Keratinocyte (primary cell): ENCODE data around the gene INO80. TPM values are rescaled to one million over a fixed set of nuclear protein-coding genes. Genes with fewer than 3 reads are reported as not detected.
A peak's percentile ranks its signal among the peaks of the same experiment; 100 is the strongest.

Experiments
- DNase-seq: peaks from one replicate; pipeline ENCODE4 v3.0.0-alpha.2; 2011; ENCODE audit warnings: low read depth, missing footprints, low spot score
- FAIRE-seq: peaks from 2 replicates; lab custom pipeline; 2011; peaks lifted over from hg19 to GRCh38; lab: Jason Lieb, UNC
- H2AFZ ChIP-seq: 2 replicates; pipeline ENCODE4 v1.6.0; 2012; ENCODE audit warnings: low read length, control low read depth, inconsistent platforms; ENCODE audit not compliant: control insufficient read depth
- H3K27ac ChIP-seq: 2 replicates; pipeline ENCODE4 v1.5.1; 2011; ENCODE audit warnings: low read length; ENCODE audit not compliant: control insufficient read depth, insufficient read depth
- H3K27me3 ChIP-seq: 3 replicates; pipeline ENCODE4 v1.6.0; 2011; ENCODE audit warnings: low read length; ENCODE audit not compliant: control insufficient read depth, insufficient read depth; ENCODE audit errors: extremely low read depth
- H3K36me3 ChIP-seq, 2 experiments: 2 replicates in 1 of 2; 3 replicates in 1 of 2; pipeline ENCODE4 v1.5.1; 2011; ENCODE audit warnings: low read length in 2 of 2, mild to moderate bottlenecking in 1 of 2; ENCODE audit not compliant: control insufficient read depth in 2 of 2, insufficient read depth in 2 of 2; ENCODE audit errors: extremely low read depth in 1 of 2
- H3K4me1 ChIP-seq: 3 replicates; pipeline ENCODE4 v1.5.1; 2011; ENCODE audit warnings: low read length; ENCODE audit not compliant: control insufficient read depth, insufficient read depth; ENCODE audit errors: extremely low read depth
- H3K4me2 ChIP-seq: 3 replicates; pipeline ENCODE4 v1.6.0; 2011; ENCODE audit warnings: low read depth, low read length; ENCODE audit not compliant: control insufficient read depth, insufficient read depth; ENCODE audit errors: extremely low read depth
- H3K4me3 ChIP-seq, 3 experiments: fragments of 200-600 bp in 1 of 3; sonication (generic) in 1 of 3; 2 replicates in 2 of 3; 3 replicates in 1 of 3; pipeline ENCODE4 v1.5.1; 2011 to 2016; ENCODE audit warnings: low read length in 3 of 3, mild to moderate bottlenecking in 3 of 3, control low read depth in 2 of 3, inconsistent platforms in 1 of 3, low read depth in 1 of 3, mixed read lengths in 1 of 3, mixed run types in 1 of 3, moderate library complexity in 1 of 3; ENCODE audit not compliant: control insufficient read depth in 2 of 3, insufficient read depth in 2 of 3; ENCODE audit errors: extremely low read depth in 1 of 3
- H3K79me2 ChIP-seq: 2 replicates; pipeline ENCODE4 v1.6.0; 2012; ENCODE audit warnings: low read length; ENCODE audit not compliant: control insufficient read depth, insufficient read depth
- H3K9ac ChIP-seq: 3 replicates; pipeline ENCODE4 v1.6.0; 2011; ENCODE audit warnings: low read length; ENCODE audit not compliant: control insufficient read depth, insufficient read depth; ENCODE audit errors: extremely low read depth
- H3K9me1 ChIP-seq: 3 replicates; pipeline ENCODE4 v1.6.0; 2011; ENCODE audit warnings: low read length; ENCODE audit not compliant: control insufficient read depth, insufficient read depth; ENCODE audit errors: extremely low read depth
- H3K9me3 ChIP-seq: 2 replicates; pipeline ENCODE4 v1.5.1; 2012; ENCODE audit warnings: low read depth, low read length; ENCODE audit not compliant: control insufficient read depth
- H4K20me1 ChIP-seq: 3 replicates; pipeline ENCODE4 v1.6.0; 2011; ENCODE audit warnings: low read length; ENCODE audit not compliant: control insufficient read depth, insufficient read depth; ENCODE audit errors: extremely low read depth
- CTCF ChIP-seq, 3 experiments: IDR thresholded peaks in 1 of 3; conservative IDR thresholded peaks in 1 of 3; optimal IDR thresholded peaks in 1 of 3; 2 replicates in 2 of 3; 3 replicates in 1 of 3; pipeline versions ENCODE3 to v1.5.1; 2011; ENCODE audit warnings: low read length in 3 of 3, mild to moderate bottlenecking in 3 of 3, moderate library complexity in 2 of 3, control low read depth in 1 of 3, inconsistent platforms in 1 of 3; ENCODE audit not compliant: insufficient read depth in 2 of 3; ENCODE audit errors: extremely low read depth in 1 of 3
- EZH2 ChIP-seq: IDR thresholded peaks from one replicate; pipeline ENCODE4 v1.6.1; 2012; ENCODE audit warnings: inconsistent platforms, mild to moderate bottlenecking, low read length, moderate library complexity
- dilution Hi-C: fragments of 300-500 bp; cut with MboI; formaldehyde crosslinking; loops from one replicate; pipeline ENCODE4 v1.7.0; 2020; ENCODE audit warnings: low sequenced_read_pairs; ENCODE audit not compliant: extremely low pct_ligation_motif_present
- polyA plus RNA-seq, 5 experiments: library from polyadenylated mRNA; depleted of rRNA in 3 of 5; stranded (reverse) in 3 of 5; stranded (forward) in 1 of 5; unstranded in 1 of 5; fragments of >200 nt; gene quantifications; 1 replicate in 1 of 5; 2 replicates in 3 of 5; 3 replicates in 1 of 5; pipeline versions ENCODE4 v1.2.1 to v1.2.3, GENCODE V29; 2011 to 2012; ENCODE audit warnings: missing spikeins in 2 of 5, low read depth in 1 of 5, low replicate concordance in 1 of 5

The INO80 gene
- polyA plus RNA-seq, 1 donor (not counting 4 experiments of a cell fraction or from before 2014, with no cell fraction given), result 10.3 TPM

- Histone ChIP-seq H3K27me3 (no peaks in the 10 kb centered on the region), H4K20me1 (peaks cover 3% of the 10 kb centered on the region), H3K79me2 (no peaks in the 10 kb centered on the region), H3K27ac (peak overlapping the region; percentile 52), H3K9ac (peak overlapping the region; percentile 87), H3K36me3 (peaks cover 4 to 15% of the 10 kb centered on the region in 2 experiments), H3K4me2 (peak overlapping the region; percentile 89), H3K4me3 (peak overlapping the region; percentile 75 to 87 (median 86)), H2AFZ (peak overlapping the region; percentile 92), H3K4me1 (peaks cover 20% of the 10 kb centered on the region), H3K9me1 (no peaks in the 10 kb centered on the region), H3K9me3 (no peaks in the 10 kb centered on the region)
- TF ChIP-seq CTCF (optimal IDR thresholded peaks at IDR 0.05 in 1 of 3, IDR thresholded peaks at IDR 0.05 in 1 of 3, conservative IDR thresholded peaks at IDR 0.05 in 1 of 3; ENCODE audit: extremely low read depth in 1 of 3, insufficient read depth in 2 of 3, low read length in 3 of 3) (no peak), EZH2 (no peak)
- no peak for FAIRE-seq
- no peak for DNase-seq
- dilution Hi-C loops, result no loop called here
Measured at GRCh38 chr15:40953713-40954074, 162.4 kb downstream of the INO80 start.

GRCh38 chr15:40952901-40953712 is 163.0 kb downstream of the INO80 start, which contains the start of gene CHAC1:
CHAC1 (plus strand) TSS chr15:40953471; CDS start chr15:40953584, 113 bp downstream.
- peak within 1 kb of the TSS; percentile 75 to 87 (median 86) for H3K4me3 ChIP-seq
- H3K9ac ChIP-seq, result peak within 1 kb of the TSS; percentile 87
- no peaks in the 10 kb centered on the region for H3K79me2 ChIP-seq
- H3K27me3 ChIP-seq, result no peaks in the 10 kb centered on the region
- no peaks in the 10 kb centered on the region for H3K9me3 ChIP-seq
- peak; percentile 36 for FAIRE-seq
- peaks cover 20% of the 10 kb centered on the region for H3K4me1 ChIP-seq
- TF ChIP-seq CTCF (optimal IDR thresholded peaks at IDR 0.05 in 1 of 3, IDR thresholded peaks at IDR 0.05 in 1 of 3, conservative IDR thresholded peaks at IDR 0.05 in 1 of 3; ENCODE audit: extremely low read depth in 1 of 3, insufficient read depth in 2 of 3, low read length in 3 of 3) (peak in 1 of 3 experiments; percentile 13), EZH2 (no peak)
- H3K9me1 ChIP-seq, result no peaks in the 10 kb centered on the region
- peak within 1 kb of the TSS; percentile 82 for H3K27ac ChIP-seq
- H3K4me2 ChIP-seq, result peak within 1 kb of the TSS; percentile 89
- peak; percentile 87 for DNase-seq
- dilution Hi-C loops, result no loop called here
- H3K36me3 ChIP-seq, result peaks cover 4 to 15% of the 10 kb centered on the region in 2 experiments
- H4K20me1 ChIP-seq, result peaks cover 3% of the 10 kb centered on the region
- peak within 1 kb of the TSS; percentile 92 for H2AFZ ChIP-seq
